GM21515 (cell line): ENCODE data around the gene GPSM1.

Source experiments
- ATAC-seq: cut with Tn5 transposase; IDR thresholded peaks from one replicate; pipeline ENCODE4 v1.9.1; 2021; ENCODE audit not compliant: unreplicated experiment

The GPSM1 gene

GRCh38 chr9:136407911-136408310 is 80.6 kb downstream of the GPSM1 start:
- ATAC-seq: no peak
